DMS153 (cell line): ENCODE measurements around the gene LIN9.
A peak's percentile ranks its signal among the peaks of the same experiment; 100 is the strongest.
"Not testable (repeated sequence)": the region's sequence is repeated elsewhere in the genome, so short reads cannot be mapped to it uniquely, and the experiment has no call there.

Source experiments
- DNase-seq: peaks from one replicate; lab custom pipeline; 2025; lab: John Stamatoyannopoulos, UW

LIN9 gene

DNA sequence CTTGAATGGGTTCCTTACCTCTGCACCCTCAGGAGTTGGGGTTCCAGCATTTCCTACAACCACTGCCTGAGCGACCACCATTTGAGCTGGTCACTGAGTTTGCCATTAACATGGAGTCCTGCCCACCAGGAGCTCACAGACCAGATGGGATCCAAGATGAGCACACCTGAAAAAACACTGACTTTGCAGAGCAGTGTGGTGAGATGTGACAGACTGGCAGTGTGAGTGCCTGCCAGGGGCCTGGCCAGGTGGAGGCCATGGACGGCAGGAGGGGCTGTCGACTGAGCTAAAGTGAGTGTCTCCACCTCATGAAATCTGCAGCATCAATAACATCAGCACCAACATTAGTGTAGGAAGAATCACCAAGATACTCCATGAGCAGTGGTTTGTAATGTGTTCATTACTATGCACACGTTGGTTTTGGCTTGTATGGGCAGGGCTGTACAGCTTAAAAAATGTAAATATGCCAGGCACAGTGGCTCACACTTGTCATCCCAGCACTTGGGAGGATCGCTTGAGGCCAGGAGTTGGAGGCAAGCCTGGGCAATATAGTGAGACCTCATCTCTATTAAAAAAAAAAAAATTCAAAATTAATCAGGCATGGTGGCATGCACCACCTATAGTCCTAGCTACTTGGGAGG is 97.7 kb downstream of the LIN9 start:
- DNase-seq = no peak

DNA sequence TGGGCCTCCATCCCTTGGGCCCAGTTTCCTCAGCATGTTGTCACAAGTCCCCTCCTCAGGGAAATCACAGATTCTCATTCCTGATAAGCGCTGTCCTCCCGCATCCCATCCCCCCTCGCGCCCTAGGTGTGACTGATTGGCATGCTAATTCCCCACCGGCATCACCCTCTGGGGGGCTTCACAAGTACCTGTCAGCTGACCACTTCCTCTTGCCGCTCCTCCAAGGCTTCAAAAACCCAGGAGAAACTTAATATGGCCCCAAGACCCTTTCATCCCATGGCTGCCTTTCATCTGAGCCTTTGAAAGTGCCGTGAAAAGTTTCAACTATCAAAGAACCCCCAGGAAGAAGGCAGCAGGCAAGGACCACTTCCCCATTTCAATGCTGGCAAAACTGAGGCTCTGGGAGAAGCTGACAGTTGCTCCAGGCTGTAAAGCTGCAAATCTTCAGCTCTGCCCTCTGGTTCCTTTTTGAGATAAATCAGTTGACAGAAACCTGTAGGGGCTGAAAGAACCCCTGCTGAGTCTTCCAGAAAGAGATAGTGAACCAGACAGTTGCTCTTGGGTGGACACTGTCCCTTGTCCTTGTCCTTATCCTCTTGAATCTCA is 98.3 kb downstream of the LIN9 start:
- no peak for DNase-seq

DNA sequence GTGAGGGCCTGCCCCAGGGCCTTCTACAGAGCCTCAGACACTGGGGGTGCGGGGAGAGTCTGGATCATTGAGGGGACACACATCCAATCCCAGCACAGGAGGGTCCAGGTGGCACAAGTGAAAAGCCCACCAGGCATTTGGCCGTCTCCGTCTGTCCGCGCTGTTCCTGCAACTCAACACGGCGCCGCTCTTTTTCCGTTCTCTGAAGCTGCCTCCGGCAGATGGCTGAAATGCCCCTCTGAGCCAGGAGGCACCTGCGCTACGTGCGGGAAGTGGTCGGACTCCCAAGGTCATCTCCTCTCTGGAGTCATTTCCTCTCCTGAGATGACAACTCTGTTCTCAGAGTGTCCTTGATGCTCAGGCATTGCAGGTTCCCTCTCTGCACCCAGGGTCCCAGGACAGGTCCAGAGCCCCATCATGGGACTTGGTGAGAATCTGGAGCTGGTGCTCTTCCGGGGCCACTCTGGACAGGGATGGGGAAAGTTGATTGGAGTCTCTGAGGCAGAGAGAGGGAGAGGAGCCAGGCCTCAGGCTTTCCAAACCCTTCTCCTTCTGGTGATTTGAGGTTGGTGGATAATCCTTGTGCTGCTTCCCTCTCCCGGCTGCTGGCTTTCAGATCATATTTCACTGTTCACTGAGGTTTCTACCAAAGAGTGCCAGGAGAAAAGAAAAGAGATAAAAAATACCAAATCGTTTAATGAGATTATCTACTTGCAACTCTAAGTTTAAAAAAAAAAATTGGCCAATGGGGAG is 99.5 kb downstream of the LIN9 start:
- no peak for DNase-seq

DNA sequence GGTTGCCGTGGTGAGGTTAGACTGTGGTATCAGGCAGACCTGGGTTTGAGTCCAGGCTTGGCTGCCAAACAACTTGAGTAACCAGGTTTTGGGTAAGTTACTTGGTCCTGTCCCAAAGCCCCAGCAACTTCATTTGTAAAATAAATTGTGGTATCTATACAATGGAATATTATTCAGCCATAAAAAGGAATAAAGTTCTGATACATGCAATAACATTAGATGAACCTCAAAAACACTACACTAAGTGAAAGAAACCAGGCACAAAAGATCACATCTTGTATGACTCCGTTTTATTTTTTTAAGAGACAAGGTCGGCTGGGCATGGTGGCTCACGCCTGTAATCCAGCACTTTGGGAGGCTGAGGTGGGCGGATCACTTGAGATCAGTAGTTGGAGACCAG is 101.9 kb downstream of the LIN9 start:
- DNase-seq = no peak

DNA sequence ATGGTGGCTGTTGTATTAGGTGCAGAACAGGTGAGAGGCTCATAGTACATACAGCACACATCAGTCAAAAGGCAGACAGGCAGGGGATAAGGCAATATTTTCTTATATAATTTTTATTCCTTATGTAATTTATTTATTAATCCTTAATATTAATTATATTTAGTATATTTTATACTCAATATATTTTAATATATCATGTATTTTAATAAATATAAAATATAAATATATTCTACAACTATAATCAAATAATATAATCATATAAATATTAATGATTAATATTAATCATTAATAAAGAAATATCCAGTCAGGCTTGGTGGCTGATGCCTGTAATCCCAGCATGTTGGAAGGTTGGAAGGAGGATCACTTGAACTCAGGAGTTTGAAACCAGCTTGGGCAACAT is 104.8 kb downstream of the LIN9 start:
- DNase-seq = no peak

DNA sequence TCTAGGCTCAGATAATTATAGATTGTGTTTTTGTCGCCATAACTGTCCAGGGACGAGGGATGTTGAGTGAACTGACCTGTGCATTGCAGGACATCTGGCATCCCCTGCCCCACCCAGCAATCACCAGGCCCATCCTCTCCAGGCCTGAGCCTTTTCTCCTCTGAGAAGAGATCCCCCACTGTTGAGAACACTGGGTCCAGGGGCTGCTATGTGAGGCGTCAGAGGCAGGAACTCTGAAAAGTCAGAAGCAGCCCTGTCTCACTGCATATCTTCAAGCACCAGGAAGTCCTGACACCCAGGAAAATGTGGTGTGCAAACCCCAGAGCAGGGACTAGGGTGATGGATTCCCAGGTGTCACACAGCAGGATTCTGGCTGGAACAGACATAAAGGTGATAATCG is 105.3 kb downstream of the LIN9 start:
- no peak for DNase-seq

DNA sequence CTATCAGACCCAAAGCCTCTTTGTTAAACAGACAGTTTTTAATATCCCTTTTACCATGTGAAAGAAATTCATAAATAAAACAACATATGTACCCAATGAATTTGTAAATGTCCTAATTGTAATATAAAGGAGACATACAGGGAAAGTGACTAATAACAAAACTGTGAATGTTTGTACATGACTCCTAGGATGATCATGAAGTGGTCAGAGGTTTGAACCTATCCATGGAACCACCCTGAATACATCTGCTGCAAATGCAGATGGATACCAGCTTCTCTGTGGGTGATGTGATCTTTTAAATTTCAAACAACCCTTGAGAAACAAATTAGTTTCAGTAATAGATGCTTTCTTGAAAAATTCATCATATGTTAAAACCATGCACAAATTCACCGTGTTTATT is 105.7 kb downstream of the LIN9 start:
- no peak for DNase-seq

DNA sequence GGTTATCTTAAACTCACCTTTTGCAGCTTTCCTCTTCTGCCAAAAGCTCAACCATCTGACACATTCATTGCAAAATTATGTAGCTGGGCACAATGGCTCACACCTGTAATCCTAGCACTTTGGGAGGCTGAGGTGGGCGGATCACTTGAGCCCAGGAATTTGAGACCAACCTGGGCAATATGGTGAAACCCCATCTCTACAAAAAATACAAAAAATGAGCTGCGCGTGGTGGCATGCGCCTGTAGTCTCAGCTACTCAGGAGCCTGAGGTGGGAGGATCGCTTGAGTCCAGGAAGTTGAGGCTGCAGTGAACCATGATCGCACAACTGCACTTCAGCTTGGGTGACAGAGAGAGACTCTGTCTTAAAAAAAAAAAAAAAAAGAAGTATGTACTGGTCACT is 106.3 kb downstream of the LIN9 start:
- not testable (repeated sequence) for DNase-seq

DNA sequence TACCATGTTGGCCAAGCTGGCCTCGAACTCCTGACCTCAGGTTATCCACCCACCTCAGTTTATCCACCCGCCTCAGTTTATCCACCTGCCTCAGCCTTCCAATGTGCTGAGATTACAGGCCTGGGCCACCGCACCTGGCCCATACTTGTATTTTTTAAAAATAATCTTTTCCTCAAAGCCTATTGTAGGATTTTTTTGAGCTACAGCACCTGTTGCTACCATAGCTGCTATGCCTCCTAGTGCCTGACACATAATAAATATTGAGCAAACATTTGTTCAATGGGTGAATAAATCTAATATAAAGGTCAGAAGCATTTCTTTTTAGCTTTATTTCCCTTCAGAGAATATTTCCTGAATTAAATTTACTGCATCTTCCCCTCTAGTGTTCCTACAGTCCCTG is 106.7 kb downstream of the LIN9 start:
- DNase-seq = no peak

DNA sequence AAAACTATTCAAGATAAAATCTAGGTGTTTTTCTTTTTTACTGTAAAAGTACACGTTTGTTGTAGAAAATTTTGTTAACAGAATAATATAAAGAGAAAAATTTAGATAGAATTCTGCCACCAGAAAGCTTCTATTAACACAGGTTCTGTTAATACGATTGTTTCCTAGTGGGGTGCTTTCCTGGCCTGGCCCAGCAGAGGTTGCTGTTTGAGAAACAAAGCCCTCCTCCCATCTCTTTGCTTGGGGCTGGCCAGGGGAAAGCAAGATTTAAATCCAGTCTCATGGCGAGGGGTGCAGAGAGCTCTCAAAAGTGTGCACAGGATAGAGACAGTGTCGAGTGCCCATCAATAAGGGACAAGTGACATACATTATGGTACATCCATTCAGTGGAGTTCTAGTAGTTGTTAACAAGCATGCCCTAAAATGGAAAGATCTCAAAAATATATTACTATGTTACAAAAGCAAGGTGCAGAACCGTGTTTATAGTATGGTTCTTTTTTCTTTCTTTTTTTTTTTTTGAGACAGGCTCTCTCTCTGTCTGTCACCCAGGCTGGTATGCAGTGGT is 107.9 kb downstream of the LIN9 start:
- DNase-seq = no peak

DNA sequence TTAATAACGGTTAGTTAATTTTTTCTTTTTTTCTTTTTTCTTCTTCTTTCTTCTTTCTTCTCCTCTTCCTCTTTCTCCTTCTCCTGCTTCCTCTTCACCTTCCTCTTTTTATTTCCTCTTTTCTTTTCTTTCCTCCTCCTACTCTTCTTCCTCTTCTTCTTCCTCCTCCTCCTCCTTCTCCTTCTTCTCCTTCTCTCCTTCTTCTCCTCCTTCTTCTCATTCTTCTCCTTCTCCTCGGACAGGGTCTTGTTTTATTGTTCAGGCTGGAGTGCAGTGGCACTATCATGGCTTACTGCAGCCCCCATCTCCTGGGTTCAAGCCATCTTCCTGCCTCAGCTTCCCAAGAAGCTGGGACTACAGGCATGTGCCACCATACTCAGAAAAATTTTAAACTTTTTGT is 109.0 kb downstream of the LIN9 start:
- DNase-seq = no peak

DNA sequence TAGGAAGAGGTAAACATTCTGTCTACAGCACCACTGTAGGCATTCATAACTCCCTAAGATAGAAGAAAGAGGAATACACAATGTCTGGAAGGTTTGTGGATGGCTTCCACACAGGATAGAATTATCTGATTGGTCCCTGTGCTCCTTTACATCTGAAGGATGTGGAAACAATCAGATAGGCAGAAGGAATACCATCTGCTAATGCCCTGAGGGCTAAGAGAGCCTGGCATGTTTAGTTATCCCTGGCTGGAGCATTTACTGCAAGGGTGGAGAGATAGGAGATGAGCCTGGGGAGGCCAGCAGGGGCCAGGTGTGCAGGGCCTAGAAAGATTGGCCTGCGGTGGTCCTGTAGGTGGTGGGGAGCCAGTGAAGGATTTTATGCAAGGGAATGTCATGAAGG is 113.8 kb downstream of the LIN9 start:
- DNase-seq = no peak

DNA sequence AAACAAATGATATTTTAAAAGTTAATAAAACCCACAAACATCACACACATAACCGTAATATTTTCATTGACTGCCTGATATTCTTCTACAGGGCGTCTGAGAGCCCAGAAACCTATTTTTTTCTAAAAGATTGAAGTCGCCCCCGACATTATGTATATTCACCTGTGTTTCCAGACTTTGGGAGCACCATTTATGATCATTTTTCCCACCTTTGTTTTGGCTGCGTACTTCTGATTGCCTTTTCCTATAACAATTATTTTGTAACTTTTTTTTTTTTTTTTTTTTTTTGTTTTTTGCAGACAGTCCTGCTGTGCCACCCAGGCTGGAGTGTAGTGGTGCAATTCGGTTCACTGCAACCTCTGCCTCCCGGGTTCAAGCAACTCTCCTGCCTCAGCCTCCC is 121.6 kb downstream of the LIN9 start:
- DNase-seq = no peak

DNA sequence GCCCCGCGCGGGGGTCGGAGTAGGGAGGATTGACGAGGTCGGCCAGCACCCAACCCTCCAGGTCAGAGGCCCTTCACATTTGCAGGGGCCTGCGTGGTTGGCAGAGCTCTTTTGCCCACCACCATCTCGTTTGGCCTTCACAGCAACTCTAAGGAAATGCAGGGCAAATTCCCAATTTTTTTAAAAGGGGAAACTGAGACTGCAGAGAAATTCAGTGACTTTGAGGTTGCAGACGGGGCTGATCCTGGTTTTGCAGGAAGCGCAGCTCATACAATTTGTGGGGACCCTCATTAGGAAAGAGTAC is 122.0 kb downstream of the LIN9 start:
- no peak for DNase-seq

DNA sequence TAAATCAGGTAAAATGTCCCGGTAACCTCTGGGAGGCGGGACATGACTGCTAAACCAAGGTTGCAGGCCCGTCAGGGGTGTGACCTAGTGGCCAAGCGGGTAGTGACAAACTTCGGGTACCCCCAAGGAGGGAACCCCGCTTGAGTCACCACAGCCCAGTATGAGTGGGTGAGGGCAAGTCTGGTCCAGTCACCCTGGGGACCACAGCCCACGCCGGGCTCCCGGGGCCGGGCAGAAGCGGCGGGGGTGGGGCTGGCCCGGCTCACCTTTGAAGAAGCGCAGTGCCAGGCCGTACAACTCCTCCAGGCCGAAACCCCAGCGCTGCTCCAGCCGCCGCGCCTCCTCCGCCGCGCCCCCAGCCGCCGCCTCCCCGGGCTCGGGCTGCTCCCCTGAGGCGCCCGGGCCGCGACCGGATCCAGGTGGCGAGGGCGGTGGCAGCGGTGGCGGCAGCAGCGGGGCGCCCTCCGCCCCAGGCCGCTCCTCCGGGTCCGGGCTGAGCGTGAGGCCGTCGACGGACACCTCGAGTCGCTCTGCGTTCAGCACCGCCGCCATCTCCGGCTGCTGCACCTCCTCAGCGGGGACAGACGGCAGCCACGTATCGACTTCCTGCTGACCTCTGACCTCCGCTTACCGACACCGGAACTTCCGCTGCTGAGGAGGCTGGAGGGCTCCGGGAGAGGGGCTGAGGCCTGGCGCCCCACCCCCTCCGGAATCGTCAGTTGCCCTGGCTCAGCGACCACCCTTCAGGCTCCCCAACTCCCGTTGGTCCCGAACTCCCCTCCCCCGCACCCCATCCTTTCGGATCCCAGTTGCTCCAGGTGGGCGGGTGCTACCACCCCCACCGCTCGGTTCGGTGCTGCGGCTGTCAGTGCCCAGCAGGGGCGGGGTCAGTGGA is 122.6 kb downstream of the LIN9 start, which contains the start of gene ACBD3:
TSS of gene ACBD3 (minus strand) at position 618 of the 895 bp plus-strand sequence. CDS start at position 552, 66 bp downstream.
- peak; percentile 82 for DNase-seq

DNA sequence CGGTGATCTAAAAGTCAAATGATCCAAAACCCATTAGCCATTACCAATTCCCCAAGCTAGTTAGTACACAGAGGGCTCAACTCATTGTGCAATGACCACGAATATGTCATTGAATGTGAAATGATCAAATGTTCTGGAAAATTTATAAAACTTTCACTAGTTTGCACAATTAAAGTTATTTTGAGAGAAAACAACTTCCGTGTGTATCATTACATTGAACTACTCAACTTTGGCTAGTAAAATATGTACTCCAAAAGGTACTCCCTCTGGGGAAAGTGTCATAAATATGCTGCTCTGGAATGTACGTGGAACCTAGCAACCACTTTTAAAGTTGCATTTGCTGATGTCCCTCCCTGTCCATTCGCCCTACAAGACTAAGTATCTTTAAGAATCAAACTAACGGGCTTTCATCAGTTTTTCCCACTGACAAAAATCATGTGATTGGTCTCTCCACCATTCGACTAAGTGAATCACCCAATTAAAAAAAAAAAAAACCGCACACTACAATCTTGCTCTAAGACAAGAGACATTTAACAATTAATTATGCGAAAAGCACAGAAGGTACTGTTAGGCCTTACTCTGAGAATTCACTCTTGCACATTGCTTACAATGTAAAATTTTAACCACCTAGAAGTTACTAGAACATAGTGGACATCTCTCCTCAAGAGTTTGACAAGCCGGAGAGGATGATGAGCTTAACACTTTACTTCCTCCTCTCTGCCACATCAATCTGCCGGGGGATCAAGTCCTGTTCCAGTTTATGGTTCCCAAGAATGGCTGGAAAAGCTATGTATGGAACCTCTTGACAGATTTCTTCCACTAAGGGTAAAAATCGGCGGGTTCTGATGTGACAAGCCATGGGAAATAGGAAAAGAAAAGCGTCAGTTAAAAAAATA is 123.6 kb downstream of the LIN9 start:
- DNase-seq = no peak

DNA sequence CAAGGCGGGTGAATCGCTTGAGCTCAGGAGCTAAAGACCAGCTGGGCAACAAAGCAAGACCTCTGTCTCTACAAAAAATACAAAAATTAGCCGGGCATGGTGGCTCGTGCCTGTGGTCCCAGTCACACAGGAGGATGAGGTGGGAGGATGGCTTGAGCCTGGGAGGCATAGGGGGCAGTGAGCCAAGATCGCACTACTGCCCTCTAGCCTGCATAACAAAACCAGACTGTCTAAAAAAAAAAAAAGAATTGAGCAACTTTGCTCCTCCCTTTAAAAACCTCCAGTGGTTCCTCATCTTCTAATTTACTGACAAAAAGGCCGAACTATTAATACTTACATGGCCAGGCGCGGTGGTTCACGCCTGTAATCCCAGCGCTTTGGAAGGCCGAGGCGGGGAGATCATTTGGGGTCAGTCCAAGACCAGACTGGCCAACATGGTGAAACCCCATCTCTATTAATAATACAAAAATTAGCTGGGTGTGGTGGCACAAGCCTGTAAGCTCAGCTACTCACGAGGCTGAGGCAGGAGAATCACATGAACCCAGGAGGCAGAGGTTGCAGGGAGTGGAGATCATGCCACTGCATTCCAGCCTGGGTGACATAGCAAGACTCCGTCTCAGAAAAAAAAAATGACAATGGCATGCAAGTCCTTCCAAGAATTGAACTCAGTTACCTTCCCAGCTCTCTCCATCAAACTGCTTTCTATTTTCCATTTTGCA is 126.8 kb downstream of the LIN9 start:
- DNase-seq = no peak
